Measurements from ENCODE around the gene ABHD6.

- no peak for TF ChIP-seq CTCF (IDR thresholded peaks at IDR 0.05; ENCODE audit: low read depth, low read length)
- TF ChIP-seq POLR2A (IDR thresholded peaks at IDR 0.05; ENCODE audit: extremely low read depth, insufficient read length) = no peak
- TF ChIP-seq MAX (IDR thresholded peaks at IDR 0.05; ENCODE audit: low read depth, low read length) = no peak
- TF ChIP-seq MYC (IDR thresholded peaks at IDR 0.05; ENCODE audit: low read depth, low read length) = no peak
Measured at GRCh38 chr3:58198362-58198761, 39.2 kb upstream of the ABHD6 start.
